Astrocyte (in vitro differentiated cells and primary cell): ENCODE results near the gene POLDIP3. TPM values are rescaled to one million over a fixed set of nuclear protein-coding genes. Genes with fewer than 3 reads are reported as not detected.

ENCODE experiments used
- DNase-seq: peaks from one replicate; pipeline ENCODE4 v3.0.0-alpha.2; 2010; ENCODE audit warnings: low read depth
- FAIRE-seq: peaks from 2 replicates; lab custom pipeline; 2011; peaks lifted over from hg19 to GRCh38; lab: Jason Lieb, UNC
- H2AFZ ChIP-seq: 2 replicates; pipeline ENCODE4 v1.6.0; 2012; ENCODE audit warnings: low read depth, low read length, inconsistent platforms
- H3K27ac ChIP-seq: 2 replicates; pipeline ENCODE4 v1.5.1; 2011; ENCODE audit warnings: low read depth, low read length, inconsistent platforms
- H3K27me3 ChIP-seq: 2 replicates; pipeline ENCODE4 v1.6.0; 2011; ENCODE audit warnings: low read length, inconsistent platforms; ENCODE audit not compliant: insufficient read depth
- H3K36me3 ChIP-seq: 2 replicates; pipeline ENCODE4 v1.5.1; 2011; ENCODE audit warnings: low read length, inconsistent platforms; ENCODE audit not compliant: insufficient read depth
- H3K4me1 ChIP-seq: 2 replicates; pipeline ENCODE4 v1.5.1; 2011; ENCODE audit warnings: low read length, inconsistent platforms; ENCODE audit not compliant: insufficient read depth
- H3K4me2 ChIP-seq: 2 replicates; pipeline ENCODE4 v1.6.0; 2012; ENCODE audit warnings: low read length, inconsistent platforms
- H3K4me3 ChIP-seq: 2 replicates; pipeline ENCODE4 v1.5.1; 2011; ENCODE audit warnings: low read depth, mild to moderate bottlenecking, low read length, inconsistent platforms; ENCODE audit not compliant: insufficient read depth
- H3K79me2 ChIP-seq: 2 replicates; pipeline ENCODE4 v1.6.0; 2012; ENCODE audit warnings: mild to moderate bottlenecking, low read length, inconsistent platforms; ENCODE audit not compliant: insufficient read depth
- H3K9ac ChIP-seq: 2 replicates; pipeline ENCODE4 v1.6.0; 2012; ENCODE audit warnings: mild to moderate bottlenecking, low read length, inconsistent platforms
- H3K9me3 ChIP-seq: 2 replicates; pipeline ENCODE4 v1.5.1; 2012; ENCODE audit warnings: low read depth, mild to moderate bottlenecking, low read length, inconsistent platforms; ENCODE audit not compliant: insufficient read depth
- H4K20me1 ChIP-seq: 2 replicates; pipeline ENCODE4 v1.6.0; 2012; ENCODE audit warnings: low read length, inconsistent platforms; ENCODE audit not compliant: insufficient read depth
- H3K27ac Mint-ChIP-seq: one replicate; pipeline ENCODE4 v1.8.0; 2021; ENCODE audit warnings: mild to moderate bottlenecking, mixed read lengths; ENCODE audit not compliant: unreplicated experiment
- H3K27me3 Mint-ChIP-seq: one replicate; pipeline ENCODE4 v1.8.0; 2021; ENCODE audit warnings: low read depth, mixed read lengths; ENCODE audit not compliant: unreplicated experiment
- H3K36me3 Mint-ChIP-seq: one replicate; pipeline ENCODE4 v1.8.0; 2021; ENCODE audit warnings: low read depth, mixed read lengths; ENCODE audit not compliant: unreplicated experiment
- H3K4me1 Mint-ChIP-seq: one replicate; pipeline ENCODE4 v1.8.0; 2021; ENCODE audit warnings: low read depth, mixed read lengths; ENCODE audit not compliant: unreplicated experiment
- H3K4me3 Mint-ChIP-seq: one replicate; pipeline ENCODE4 v1.8.0; 2021; ENCODE audit warnings: mild to moderate bottlenecking, moderate library complexity, mixed read lengths; ENCODE audit not compliant: unreplicated experiment
- H3K9me3 Mint-ChIP-seq: one replicate; pipeline ENCODE4 v1.8.0; 2021; ENCODE audit warnings: mild to moderate bottlenecking, mixed read lengths; ENCODE audit not compliant: unreplicated experiment
- CTCF ChIP-seq: IDR thresholded peaks from 2 replicates; pipeline ENCODE4 v1.5.1; 2011; ENCODE audit warnings: low read depth, mild to moderate bottlenecking, inconsistent platforms, low read length, moderate library complexity; ENCODE audit not compliant: insufficient read depth
- EZH2 ChIP-seq: IDR thresholded peaks from 2 replicates; pipeline ENCODE4 v1.6.1; 2012; ENCODE audit warnings: mild to moderate bottlenecking, low read length, inconsistent platforms; ENCODE audit not compliant: insufficient read depth
- total RNA-seq: library from RNA; stranded (reverse); gene quantifications from 2 replicates; pipeline ENCODE4 v1.2.1, GENCODE V29; 2021

The POLDIP3 gene
- total RNA-seq, 1 donor from 2014 or later, result 57.1 TPM

GRCh38 chr22:42613872-42614301 lies 796 bp downstream of the POLDIP3 start:
- Histone ChIP-seq H3K4me3 (peak overlapping the region; percentile 98), H3K4me1 (peaks cover 36% of the 10 kb centered on the region), H3K27me3 (no peaks in the 10 kb centered on the region), H3K9me3 (no peaks in the 10 kb centered on the region), H3K9ac (peak overlapping the region; percentile 96), H3K36me3 (peaks cover 2% of the 10 kb centered on the region), H3K4me2 (peak overlapping the region; percentile 99), H3K79me2 (peaks cover 52% of the 10 kb centered on the region), H3K27ac (peak overlapping the region; percentile 99), H4K20me1 (peaks cover 50% of the 10 kb centered on the region), H2AFZ (no peak overlapping the region)
- Mint-ChIP-seq H3K36me3 (peaks cover 8% of the 10 kb centered on the region), H3K4me3 (peak overlapping the region; percentile 96), H3K27ac (peak overlapping the region; percentile 97), H3K4me1 (peaks cover 33% of the 10 kb centered on the region), H3K9me3 (no peaks in the 10 kb centered on the region), H3K27me3 (no peaks in the 10 kb centered on the region)
- TF ChIP-seq EZH2, result no peak
- TF ChIP-seq CTCF, result no peak
- DNase-seq, result peak; percentile 15
- no peak for FAIRE-seq

GRCh38 chr22:42612336-42612735 lies 2.3 kb downstream of the POLDIP3 start:
- Histone ChIP-seq H3K9me3 (no peaks in the 10 kb centered on the region), H3K79me2 (peaks cover 62% of the 10 kb centered on the region), H3K4me3 (no peak overlapping the region), H3K4me1 (peaks cover 45% of the 10 kb centered on the region), H3K4me2 (peak overlapping the region; percentile 99), H2AFZ (no peak overlapping the region), H3K36me3 (peaks cover 2% of the 10 kb centered on the region), H3K27ac (no peak overlapping the region), H4K20me1 (peaks cover 59% of the 10 kb centered on the region), H3K9ac (peak overlapping the region; percentile 96), H3K27me3 (no peaks in the 10 kb centered on the region)
- no peak for DNase-seq
- FAIRE-seq, result no peak
- Mint-ChIP-seq H3K4me1 (peaks cover 40% of the 10 kb centered on the region), H3K4me3 (peak overlapping the region; percentile 96), H3K27me3 (no peaks in the 10 kb centered on the region), H3K27ac (peak overlapping the region; percentile 14), H3K36me3 (peaks cover 10% of the 10 kb centered on the region), H3K9me3 (no peaks in the 10 kb centered on the region)
- TF ChIP-seq CTCF (no peak), EZH2 (no peak)

DNA sequence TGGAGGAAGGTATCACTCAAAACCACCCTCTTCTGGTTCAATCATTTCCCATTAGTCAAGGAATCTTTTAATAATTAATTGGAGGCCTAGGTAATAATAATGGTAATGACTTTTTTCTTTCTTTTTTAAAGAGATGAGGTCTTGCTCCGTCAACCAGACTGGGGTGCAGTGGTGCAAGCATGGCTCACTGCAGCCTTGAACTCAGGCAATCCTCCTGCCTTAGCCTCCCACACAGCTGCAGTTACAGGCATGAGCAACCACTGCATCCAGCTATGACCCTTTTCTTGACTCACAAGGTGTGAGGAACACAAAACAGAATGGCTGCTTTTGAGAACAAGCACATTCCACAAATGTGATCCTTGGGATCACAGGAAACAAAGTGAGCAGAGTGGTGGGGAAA lies 3.6 kb downstream of the POLDIP3 start:
- Histone ChIP-seq H3K79me2 (peaks cover 75% of the 10 kb centered on the region), H2AFZ (no peak overlapping the region), H3K4me3 (no peak overlapping the region), H3K27ac (no peak overlapping the region), H3K9me3 (no peaks in the 10 kb centered on the region), H3K4me1 (peaks cover 45% of the 10 kb centered on the region), H3K27me3 (no peaks in the 10 kb centered on the region), H3K4me2 (peak overlapping the region; percentile 11), H4K20me1 (peaks cover 68% of the 10 kb centered on the region), H3K9ac (no peak overlapping the region), H3K36me3 (peaks cover 2% of the 10 kb centered on the region)
- FAIRE-seq, result no peak
- DNase-seq, result no peak
- Mint-ChIP-seq H3K9me3 (no peaks in the 10 kb centered on the region), H3K4me3 (no peak overlapping the region), H3K36me3 (peaks cover 12% of the 10 kb centered on the region), H3K27ac (peak overlapping the region; percentile 15), H3K4me1 (peaks cover 42% of the 10 kb centered on the region), H3K27me3 (no peaks in the 10 kb centered on the region)
- TF ChIP-seq CTCF, result no peak
- no peak for TF ChIP-seq EZH2
